SK-N-SH treated with all-trans-retinoic acid at 6 μM for 48 hours (cell line): ENCODE measurements around the gene PPM1H.

Experiments used
- ATAC-seq: fragments of 200-7000 bp; cut with Tn5 transposase; 3 replicates; pipeline ENCODE4 v1.9.1; 2020; ENCODE audit warnings: mild to moderate bottlenecking, moderate library complexity
- ARNTL ChIP-seq: fragments of 450-650 bp; formaldehyde crosslinking; IDR thresholded peaks from 2 replicates; pipeline ENCODE4 v1.5.0; 2020; ENCODE audit warnings: low read depth, mild to moderate bottlenecking, moderate library complexity, borderline replicate concordance
- BACH2 ChIP-seq: fragments of 250-450 bp; sonication (Bioruptor Pico); IDR thresholded peaks from 2 replicates; pipeline ENCODE4 v1.9.0; 2021; ENCODE audit warnings: mild to moderate bottlenecking, borderline replicate concordance
- CSDC2 ChIP-seq: fragments of 250-450 bp; sonication (Bioruptor Pico); IDR thresholded peaks from 2 replicates; pipeline ENCODE4 v1.5.0; 2020; ENCODE audit warnings: mild to moderate bottlenecking, moderate library complexity
- ESRRG ChIP-seq: fragments of 250-450 bp; sonication (Bioruptor Pico); IDR thresholded peaks from 2 replicates; pipeline ENCODE4 v1.6.1; 2021; ENCODE audit warnings: mild to moderate bottlenecking
- GLIS3 ChIP-seq: fragments of 250-450 bp; sonication (Bioruptor Pico); IDR thresholded peaks from 2 replicates; pipeline ENCODE4 v1.5.0; 2020; ENCODE audit warnings: mild to moderate bottlenecking, moderate library complexity
- OSR1 ChIP-seq: fragments of 250-450 bp; sonication (Bioruptor Pico); IDR thresholded peaks from 2 replicates; pipeline ENCODE4 v1.8.0; 2022; ENCODE audit warnings: moderate library complexity, mild to moderate bottlenecking, inconsistent platforms
- PPARA ChIP-seq: fragments of 250-450 bp; sonication (Bioruptor Pico); IDR thresholded peaks from 2 replicates; pipeline ENCODE4 v1.5.0; 2020; ENCODE audit warnings: mild to moderate bottlenecking, borderline replicate concordance
- RARB ChIP-seq: fragments of 250-450 bp; sonication (Bioruptor Pico); IDR thresholded peaks from 2 replicates; pipeline ENCODE4 v1.8.0; 2021; ENCODE audit warnings: mild to moderate bottlenecking, moderate library complexity
- SNAI2 ChIP-seq: fragments of 250-450 bp; sonication (Bioruptor Pico); IDR thresholded peaks from 2 replicates; pipeline ENCODE4 v1.5.0; 2020; ENCODE audit warnings: mild to moderate bottlenecking, moderate library complexity
- ZC3H10 ChIP-seq: fragments of 250-450 bp; sonication (Bioruptor Pico); IDR thresholded peaks from 2 replicates; pipeline ENCODE4 v1.5.1; 2021; ENCODE audit warnings: mild to moderate bottlenecking, moderate library complexity
- ZFP30 ChIP-seq: fragments of 450-650 bp; formaldehyde crosslinking; IDR thresholded peaks from 2 replicates; pipeline ENCODE4 v1.5.0; 2022; ENCODE audit warnings: mild to moderate bottlenecking, moderate library complexity
- ZNF565 ChIP-seq: fragments of 450-650 bp; formaldehyde crosslinking; conservative IDR thresholded peaks from 2 replicates; pipeline ENCODE4 v1.5.0; 2020; ENCODE audit warnings: low read depth, mild to moderate bottlenecking, moderate library complexity
- ZNF70 ChIP-seq: fragments of 450-650 bp; formaldehyde crosslinking; IDR thresholded peaks from 2 replicates; pipeline ENCODE4 v1.5.0; 2020; ENCODE audit warnings: mild to moderate bottlenecking, moderate library complexity
- ZNF8 ChIP-seq: fragments of 450-650 bp; formaldehyde crosslinking; IDR thresholded peaks from 2 replicates; pipeline ENCODE4 v1.5.0; 2020; ENCODE audit warnings: mild to moderate bottlenecking, moderate library complexity
- TF ChIP-seq, protein P1 (sequence below): fragments of 250-450 bp; sonication (Bioruptor Pico); IDR thresholded peaks from 2 replicates; pipeline ENCODE4 v1.5.1; 2020; ENCODE audit warnings: low read depth, mild to moderate bottlenecking, moderate library complexity
- TF ChIP-seq, protein P2 (sequence below): fragments of 250-450 bp; sonication (Bioruptor Pico); IDR thresholded peaks from 2 replicates; pipeline ENCODE4 v1.8.0; 2021; ENCODE audit warnings: low read depth, mild to moderate bottlenecking, moderate library complexity, borderline replicate concordance
- TF ChIP-seq, protein P3 (sequence below): fragments of 250-450 bp; sonication (Bioruptor Pico); IDR thresholded peaks from 2 replicates; pipeline ENCODE4 v1.5.0; 2020; ENCODE audit warnings: mild to moderate bottlenecking, moderate library complexity
- TF ChIP-seq, protein P4 (sequence below): fragments of 250-450 bp; sonication (Bioruptor Pico); IDR thresholded peaks from 2 replicates; pipeline ENCODE4 v1.8.0; 2020; ENCODE audit warnings: mild to moderate bottlenecking, moderate library complexity, borderline replicate concordance
- TF ChIP-seq, protein P5 (sequence below): fragments of 250-450 bp; sonication (Bioruptor Pico); IDR thresholded peaks from 2 replicates; pipeline ENCODE4 v1.5.1; 2021; ENCODE audit warnings: mild to moderate bottlenecking, moderate library complexity

PPM1H gene

DNA sequence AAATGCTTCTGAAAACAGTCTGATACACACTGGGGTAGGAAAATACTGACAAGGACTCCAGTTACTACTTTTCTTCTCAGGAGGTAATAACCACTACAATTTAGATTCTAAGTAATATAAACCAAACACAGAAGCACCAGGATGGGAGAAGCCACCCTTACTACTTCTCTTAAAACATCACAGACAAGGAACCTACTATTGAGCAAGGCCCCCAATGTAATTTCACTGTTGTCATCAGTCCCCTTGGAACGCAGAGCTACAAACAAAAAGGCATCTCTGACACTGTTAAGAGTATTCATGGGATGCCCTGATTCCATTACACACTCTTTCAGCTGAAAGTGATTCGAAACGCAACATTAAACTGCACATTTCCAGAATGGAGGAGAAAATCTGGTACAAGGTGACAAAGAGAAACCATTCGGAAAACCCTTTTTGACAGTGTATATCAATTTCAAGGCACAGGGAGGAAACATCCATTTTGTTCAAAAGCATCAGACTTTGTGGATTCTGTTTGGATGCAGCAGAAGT is 185.9 kb downstream of the PPM1H start:
- TF ChIP-seq RARB (CRISPR knock-in tag) (no peak), ESRRG (no peak), SNAI2 (no peak), ZNF70 (no peak), OSR1 (no peak), GLIS3 (no peak), ZC3H10 (CRISPR knock-in tag) (no peak)
- TF ChIP-seq, protein P1, sequence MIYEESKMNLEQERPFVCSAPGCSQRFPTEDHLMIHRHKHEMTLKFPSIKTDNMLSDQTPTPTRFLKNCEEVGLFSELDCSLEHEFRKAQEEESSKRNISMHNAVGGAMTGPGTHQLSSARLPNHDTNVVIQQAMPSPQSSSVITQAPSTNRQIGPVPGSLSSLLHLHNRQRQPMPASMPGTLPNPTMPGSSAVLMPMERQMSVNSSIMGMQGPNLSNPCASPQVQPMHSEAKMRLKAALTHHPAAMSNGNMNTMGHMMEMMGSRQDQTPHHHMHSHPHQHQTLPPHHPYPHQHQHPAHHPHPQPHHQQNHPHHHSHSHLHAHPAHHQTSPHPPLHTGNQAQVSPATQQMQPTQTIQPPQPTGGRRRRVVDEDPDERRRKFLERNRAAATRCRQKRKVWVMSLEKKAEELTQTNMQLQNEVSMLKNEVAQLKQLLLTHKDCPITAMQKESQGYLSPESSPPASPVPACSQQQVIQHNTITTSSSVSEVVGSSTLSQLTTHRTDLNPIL (CRISPR knock-in tag): no peak
- TF ChIP-seq, protein P2, sequence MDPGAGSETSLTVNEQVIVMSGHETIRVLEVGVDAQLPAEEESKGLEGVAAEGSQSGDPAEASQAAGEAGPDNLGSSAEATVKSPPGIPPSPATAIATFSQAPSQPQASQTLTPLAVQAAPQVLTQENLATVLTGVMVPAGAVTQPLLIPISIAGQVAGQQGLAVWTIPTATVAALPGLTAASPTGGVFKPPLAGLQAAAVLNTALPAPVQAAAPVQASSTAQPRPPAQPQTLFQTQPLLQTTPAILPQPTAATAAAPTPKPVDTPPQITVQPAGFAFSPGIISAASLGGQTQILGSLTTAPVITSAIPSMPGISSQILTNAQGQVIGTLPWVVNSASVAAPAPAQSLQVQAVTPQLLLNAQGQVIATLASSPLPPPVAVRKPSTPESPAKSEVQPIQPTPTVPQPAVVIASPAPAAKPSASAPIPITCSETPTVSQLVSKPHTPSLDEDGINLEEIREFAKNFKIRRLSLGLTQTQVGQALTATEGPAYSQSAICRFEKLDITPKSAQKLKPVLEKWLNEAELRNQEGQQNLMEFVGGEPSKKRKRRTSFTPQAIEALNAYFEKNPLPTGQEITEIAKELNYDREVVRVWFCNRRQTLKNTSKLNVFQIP (CRISPR knock-in tag): no peak
- TF ChIP-seq, all 23 proteins: peak for 0
- ATAC-seq: no peak

DNA sequence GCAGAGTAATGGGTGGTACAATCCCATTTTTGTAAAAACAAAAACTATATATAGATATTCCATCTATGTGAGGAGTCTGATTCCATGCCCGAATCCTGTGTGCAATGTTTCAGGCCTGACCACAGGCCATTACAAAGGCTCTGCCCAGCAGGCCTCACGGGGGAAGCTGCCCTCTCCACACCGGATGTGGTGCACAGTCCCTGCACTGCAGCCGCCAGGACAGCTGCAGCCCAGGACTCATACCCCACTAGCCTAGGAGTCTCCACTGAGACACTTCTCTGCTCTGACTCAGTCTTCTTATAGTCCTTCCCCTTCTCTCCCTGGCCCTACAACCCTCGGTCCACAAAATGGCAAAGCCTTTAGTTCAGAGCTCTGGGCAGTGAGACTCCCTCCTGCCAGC is 190.4 kb downstream of the PPM1H start:
- no peak for ATAC-seq
- TF ChIP-seq, protein P1 (CRISPR knock-in tag): no peak
- no peak for TF ChIP-seq ZFP30 (CRISPR knock-in tag)

DNA sequence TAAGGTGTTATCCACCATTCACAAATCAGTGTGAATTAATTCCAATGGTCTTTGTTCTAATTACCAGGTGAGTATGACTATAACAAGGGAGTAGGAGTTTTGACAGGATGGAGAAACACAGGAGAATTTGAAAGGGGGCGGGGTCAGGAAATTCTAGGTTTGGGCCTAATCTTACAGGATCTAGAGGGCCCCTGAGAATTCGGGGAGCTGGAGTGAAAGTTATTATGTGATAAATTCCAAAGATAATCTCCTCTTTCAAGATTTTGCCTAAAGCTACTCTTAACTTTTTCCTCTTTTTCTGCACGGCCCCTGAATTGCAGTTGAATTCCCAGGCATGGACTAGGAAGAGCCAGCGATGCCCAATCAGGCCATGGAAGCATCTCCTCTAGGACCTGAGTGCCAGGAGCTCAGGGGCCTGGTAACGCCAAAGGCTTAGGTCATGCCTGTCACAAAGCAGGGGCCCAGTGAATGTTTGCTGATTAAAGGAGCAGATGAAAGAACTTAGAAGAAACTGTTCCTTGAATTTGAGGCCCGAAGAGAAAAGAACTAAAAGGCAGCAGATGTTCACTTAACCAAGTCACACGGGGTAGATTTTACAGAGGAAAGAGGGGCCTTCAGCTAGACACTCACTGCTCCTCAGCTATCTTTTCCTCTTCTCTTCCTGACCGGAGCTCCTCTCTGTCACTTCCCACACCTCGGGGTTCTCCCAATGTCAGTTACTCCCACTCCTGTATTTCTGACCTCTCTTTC is 195.5 kb downstream of the PPM1H start:
- ATAC-seq: no peak
- TF ChIP-seq ARNTL (CRISPR knock-in tag): no peak
- TF ChIP-seq, protein P3, sequence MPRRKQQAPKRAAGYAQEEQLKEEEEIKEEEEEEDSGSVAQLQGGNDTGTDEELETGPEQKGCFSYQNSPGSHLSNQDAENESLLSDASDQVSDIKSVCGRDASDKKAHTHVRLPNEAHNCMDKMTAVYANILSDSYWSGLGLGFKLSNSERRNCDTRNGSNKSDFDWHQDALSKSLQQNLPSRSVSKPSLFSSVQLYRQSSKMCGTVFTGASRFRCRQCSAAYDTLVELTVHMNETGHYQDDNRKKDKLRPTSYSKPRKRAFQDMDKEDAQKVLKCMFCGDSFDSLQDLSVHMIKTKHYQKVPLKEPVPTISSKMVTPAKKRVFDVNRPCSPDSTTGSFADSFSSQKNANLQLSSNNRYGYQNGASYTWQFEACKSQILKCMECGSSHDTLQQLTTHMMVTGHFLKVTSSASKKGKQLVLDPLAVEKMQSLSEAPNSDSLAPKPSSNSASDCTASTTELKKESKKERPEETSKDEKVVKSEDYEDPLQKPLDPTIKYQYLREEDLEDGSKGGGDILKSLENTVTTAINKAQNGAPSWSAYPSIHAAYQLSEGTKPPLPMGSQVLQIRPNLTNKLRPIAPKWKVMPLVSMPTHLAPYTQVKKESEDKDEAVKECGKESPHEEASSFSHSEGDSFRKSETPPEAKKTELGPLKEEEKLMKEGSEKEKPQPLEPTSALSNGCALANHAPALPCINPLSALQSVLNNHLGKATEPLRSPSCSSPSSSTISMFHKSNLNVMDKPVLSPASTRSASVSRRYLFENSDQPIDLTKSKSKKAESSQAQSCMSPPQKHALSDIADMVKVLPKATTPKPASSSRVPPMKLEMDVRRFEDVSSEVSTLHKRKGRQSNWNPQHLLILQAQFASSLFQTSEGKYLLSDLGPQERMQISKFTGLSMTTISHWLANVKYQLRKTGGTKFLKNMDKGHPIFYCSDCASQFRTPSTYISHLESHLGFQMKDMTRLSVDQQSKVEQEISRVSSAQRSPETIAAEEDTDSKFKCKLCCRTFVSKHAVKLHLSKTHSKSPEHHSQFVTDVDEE (CRISPR knock-in tag): no peak
- TF ChIP-seq, protein P1 (CRISPR knock-in tag): no peak
- no peak for TF ChIP-seq ZNF565
- TF ChIP-seq, protein P4, sequence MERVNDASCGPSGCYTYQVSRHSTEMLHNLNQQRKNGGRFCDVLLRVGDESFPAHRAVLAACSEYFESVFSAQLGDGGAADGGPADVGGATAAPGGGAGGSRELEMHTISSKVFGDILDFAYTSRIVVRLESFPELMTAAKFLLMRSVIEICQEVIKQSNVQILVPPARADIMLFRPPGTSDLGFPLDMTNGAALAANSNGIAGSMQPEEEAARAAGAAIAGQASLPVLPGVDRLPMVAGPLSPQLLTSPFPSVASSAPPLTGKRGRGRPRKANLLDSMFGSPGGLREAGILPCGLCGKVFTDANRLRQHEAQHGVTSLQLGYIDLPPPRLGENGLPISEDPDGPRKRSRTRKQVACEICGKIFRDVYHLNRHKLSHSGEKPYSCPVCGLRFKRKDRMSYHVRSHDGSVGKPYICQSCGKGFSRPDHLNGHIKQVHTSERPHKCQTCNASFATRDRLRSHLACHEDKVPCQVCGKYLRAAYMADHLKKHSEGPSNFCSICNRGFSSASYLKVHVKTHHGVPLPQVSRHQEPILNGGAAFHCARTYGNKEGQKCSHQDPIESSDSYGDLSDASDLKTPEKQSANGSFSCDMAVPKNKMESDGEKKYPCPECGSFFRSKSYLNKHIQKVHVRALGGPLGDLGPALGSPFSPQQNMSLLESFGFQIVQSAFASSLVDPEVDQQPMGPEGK (CRISPR knock-in tag): no peak
- no peak for TF ChIP-seq OSR1
- TF ChIP-seq ZFP30 (CRISPR knock-in tag): no peak
- TF ChIP-seq, protein P5, sequence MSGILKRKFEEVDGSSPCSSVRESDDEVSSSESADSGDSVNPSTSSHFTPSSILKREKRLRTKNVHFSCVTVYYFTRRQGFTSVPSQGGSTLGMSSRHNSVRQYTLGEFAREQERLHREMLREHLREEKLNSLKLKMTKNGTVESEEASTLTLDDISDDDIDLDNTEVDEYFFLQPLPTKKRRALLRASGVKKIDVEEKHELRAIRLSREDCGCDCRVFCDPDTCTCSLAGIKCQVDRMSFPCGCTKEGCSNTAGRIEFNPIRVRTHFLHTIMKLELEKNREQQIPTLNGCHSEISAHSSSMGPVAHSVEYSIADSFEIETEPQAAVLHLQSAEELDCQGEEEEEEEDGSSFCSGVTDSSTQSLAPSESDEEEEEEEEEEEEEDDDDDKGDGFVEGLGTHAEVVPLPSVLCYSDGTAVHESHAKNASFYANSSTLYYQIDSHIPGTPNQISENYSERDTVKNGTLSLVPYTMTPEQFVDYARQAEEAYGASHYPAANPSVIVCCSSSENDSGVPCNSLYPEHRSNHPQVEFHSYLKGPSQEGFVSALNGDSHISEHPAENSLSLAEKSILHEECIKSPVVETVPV (CRISPR knock-in tag): no peak
- TF ChIP-seq SNAI2: no peak
- no peak for TF ChIP-seq ESRRG
- no peak for TF ChIP-seq CSDC2 (CRISPR knock-in tag)
- TF ChIP-seq BACH2 (CRISPR knock-in tag): no peak
- no peak for TF ChIP-seq ZNF8
- no peak for TF ChIP-seq ZC3H10 (CRISPR knock-in tag)
- no peak for TF ChIP-seq PPARA (CRISPR knock-in tag)
- TF ChIP-seq, protein P2 (CRISPR knock-in tag): no peak
